BE2C (cell line): ENCODE measurements around the gene CBFA2T2.

ENCODE experiments used
- DNase-seq: peaks from one replicate; pipeline ENCODE4 v3.0.0-alpha.2; 2020
- H3K27me3 ChIP-seq: fragments of 250-450 bp; sonication (Bioruptor Pico); 2 replicates; pipeline ENCODE4 v1.5.1; 2020; ENCODE audit warnings: mild to moderate bottlenecking
- H3K36me3 ChIP-seq: fragments of 250-450 bp; sonication (Bioruptor Pico); 2 replicates; pipeline ENCODE4 v1.5.1; 2020; ENCODE audit warnings: mild to moderate bottlenecking
- H3K4me1 ChIP-seq: fragments of 250-450 bp; sonication (Bioruptor Pico); 2 replicates; pipeline ENCODE4 v1.5.1; 2020
- H3K4me3 ChIP-seq: 2 replicates; pipeline ENCODE4 v1.5.1; 2011; ENCODE audit warnings: low read depth, low read length
- H3K9me3 ChIP-seq: fragments of 250-450 bp; sonication (Bioruptor Pico); 2 replicates; pipeline ENCODE4 v1.5.1; 2020
- TF ChIP-seq, protein P1 (sequence below): IDR thresholded peaks from 2 replicates; pipeline ENCODE4 v1.5.1; 2012; ENCODE audit warnings: mild to moderate bottlenecking, low read depth, low read length

The CBFA2T2 gene

DNA sequence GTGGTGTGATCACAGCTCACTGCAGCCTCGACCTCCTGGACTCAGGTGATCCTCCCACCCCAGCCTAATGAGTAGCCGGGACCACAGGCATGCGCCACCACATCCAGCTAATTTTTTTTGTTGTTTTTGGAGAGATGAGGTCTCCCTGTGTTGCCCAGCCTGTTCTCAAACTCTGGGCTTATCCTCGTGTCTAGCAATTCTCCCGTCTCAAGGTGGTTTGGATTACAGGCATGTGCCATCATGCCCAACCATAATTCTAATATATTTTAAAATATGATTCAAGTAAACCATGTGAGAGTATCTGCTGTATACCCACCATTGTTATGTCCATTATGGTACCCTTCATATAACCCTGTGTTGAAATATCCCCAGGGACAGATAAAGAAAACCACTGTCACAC is 112.0 kb downstream of the CBFA2T2 start:
- no peak overlapping the region for H3K4me3 ChIP-seq
- no peaks in the 10 kb centered on the region for H3K36me3 ChIP-seq
- no peaks in the 10 kb centered on the region for H3K27me3 ChIP-seq
- no peaks in the 10 kb centered on the region for H3K9me3 ChIP-seq
- TF ChIP-seq, protein P1, sequence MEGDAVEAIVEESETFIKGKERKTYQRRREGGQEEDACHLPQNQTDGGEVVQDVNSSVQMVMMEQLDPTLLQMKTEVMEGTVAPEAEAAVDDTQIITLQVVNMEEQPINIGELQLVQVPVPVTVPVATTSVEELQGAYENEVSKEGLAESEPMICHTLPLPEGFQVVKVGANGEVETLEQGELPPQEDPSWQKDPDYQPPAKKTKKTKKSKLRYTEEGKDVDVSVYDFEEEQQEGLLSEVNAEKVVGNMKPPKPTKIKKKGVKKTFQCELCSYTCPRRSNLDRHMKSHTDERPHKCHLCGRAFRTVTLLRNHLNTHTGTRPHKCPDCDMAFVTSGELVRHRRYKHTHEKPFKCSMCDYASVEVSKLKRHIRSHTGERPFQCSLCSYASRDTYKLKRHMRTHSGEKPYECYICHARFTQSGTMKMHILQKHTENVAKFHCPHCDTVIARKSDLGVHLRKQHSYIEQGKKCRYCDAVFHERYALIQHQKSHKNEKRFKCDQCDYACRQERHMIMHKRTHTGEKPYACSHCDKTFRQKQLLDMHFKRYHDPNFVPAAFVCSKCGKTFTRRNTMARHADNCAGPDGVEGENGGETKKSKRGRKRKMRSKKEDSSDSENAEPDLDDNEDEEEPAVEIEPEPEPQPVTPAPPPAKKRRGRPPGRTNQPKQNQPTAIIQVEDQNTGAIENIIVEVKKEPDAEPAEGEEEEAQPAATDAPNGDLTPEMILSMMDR: no peak
- no peak for DNase-seq
- peaks cover 7% of the 10 kb centered on the region; the same call in 1 of the 2 replicates for H3K4me1 ChIP-seq

DNA sequence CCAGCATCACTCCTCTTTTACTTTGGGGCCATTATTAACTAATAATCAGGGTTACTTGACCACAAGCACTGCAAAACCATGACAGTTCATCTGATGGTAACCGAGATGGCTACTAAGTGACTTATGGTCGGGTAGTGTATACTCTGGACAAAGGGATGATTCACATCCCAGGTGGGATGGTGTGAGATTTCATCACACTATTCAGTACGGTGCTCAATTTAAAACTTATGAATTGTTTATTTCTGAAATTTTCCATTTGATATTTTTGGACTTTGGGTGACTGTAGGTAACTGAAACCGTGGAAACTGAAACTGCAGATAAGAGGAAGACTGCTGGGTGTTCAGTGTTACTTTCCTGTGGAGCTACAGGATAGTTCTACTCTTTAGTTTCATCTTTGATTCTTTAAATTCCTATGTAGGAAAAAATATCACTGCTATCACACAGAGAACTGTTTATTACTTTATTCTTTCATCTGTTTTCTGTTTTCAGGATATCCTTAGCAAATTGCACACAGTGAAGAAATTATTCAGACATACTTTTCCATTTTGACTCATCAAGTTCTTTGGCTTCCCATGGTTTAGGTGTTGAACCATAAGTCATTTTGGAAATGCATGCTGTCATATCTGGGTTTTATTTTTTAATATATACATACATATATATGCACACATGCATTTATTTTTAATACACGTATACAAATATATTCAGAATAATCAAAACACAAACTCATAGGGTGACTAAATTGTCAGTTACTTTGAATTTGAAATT is 113.1 kb downstream of the CBFA2T2 start:
- Histone ChIP-seq H3K4me3 (no peak overlapping the region), H3K36me3 (peaks cover 3% of the 10 kb centered on the region), H3K27me3 (no peaks in the 10 kb centered on the region), H3K9me3 (no peaks in the 10 kb centered on the region), H3K4me1 (peaks cover 7% of the 10 kb centered on the region; the same call in 1 of the 2 replicates)
- TF ChIP-seq, protein P1: no peak
- DNase-seq: no peak

DNA sequence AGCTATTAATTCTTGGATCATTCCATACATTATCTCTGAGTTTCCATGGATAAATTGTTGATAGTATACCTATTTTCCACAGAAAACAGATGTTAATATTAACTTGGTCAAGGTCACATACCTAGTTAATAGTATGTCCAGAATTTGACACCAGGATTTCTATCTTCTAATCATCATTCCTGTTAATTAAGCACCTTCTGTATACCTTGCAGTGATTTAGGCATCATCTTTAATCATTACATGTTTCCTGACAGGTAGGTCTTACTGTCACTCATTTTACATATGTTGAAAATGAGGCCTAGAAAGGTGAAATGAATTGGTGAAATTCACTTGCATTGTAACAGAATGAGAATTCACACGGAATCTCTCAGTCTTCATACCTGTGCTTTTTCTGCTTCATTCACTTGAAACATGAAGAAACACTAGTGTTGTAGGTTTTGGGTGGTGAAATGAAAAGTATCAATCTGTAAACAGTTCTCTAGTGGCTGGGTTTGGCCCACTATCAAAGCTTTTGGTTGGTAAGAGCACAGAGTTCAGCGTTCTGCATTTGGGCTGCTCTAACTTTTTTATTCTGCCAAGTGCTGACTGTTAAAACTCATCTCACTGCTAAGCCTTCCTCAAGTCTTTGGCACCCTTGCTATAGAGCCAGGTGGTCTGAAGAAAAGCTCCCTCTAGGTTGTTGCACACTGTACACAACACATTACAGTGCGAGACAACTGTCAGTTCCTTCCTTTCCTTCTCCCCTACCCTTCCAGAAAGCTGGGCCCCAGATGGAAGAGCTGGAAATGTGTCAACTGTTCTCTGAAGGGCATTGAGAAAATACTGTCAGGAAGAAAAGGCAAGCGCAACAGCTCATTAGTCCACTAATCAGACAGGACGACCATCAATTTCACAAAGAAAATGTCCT is 114.4 kb downstream of the CBFA2T2 start:
- Histone ChIP-seq H3K4me1 (peaks cover 4% of the 10 kb centered on the region; the same call in 1 of the 2 replicates), H3K36me3 (peaks cover 3% of the 10 kb centered on the region)

DNA sequence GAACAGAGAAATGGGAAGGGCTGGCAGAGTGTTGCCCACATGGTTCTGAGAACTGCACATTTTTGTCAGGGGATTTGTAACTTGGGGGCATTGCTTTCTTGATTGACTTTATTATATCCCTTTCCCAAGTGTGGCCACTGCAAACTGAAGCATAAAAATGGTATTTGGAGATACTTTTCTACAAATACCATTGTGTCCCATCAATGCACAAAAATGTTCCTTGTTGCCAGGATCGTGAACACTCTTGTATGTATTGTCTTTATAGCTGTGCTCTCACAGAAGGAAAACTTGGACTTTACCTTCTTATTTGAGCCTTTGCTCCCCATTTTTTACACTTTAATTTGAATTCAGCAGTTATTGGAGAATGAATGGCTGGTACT is 115.1 kb downstream of the CBFA2T2 start:
- DNase-seq: no peak
- peaks cover 4% of the 10 kb centered on the region; the same call in 1 of the 2 replicates for H3K4me1 ChIP-seq
- no peaks in the 10 kb centered on the region for H3K27me3 ChIP-seq
- TF ChIP-seq, protein P1: no peak
- H3K4me3 ChIP-seq: no peak overlapping the region
- H3K9me3 ChIP-seq: no peaks in the 10 kb centered on the region
- H3K36me3 ChIP-seq: peaks cover 3% of the 10 kb centered on the region

More for the DNA sequence above, 114.4 kb downstream of the CBFA2T2 start:
- TF ChIP-seq, protein P1: no peak
- H3K27me3 ChIP-seq: no peaks in the 10 kb centered on the region
- no peak for DNase-seq
- H3K9me3 ChIP-seq: no peaks in the 10 kb centered on the region
- H3K4me3 ChIP-seq: no peak overlapping the region

DNA sequence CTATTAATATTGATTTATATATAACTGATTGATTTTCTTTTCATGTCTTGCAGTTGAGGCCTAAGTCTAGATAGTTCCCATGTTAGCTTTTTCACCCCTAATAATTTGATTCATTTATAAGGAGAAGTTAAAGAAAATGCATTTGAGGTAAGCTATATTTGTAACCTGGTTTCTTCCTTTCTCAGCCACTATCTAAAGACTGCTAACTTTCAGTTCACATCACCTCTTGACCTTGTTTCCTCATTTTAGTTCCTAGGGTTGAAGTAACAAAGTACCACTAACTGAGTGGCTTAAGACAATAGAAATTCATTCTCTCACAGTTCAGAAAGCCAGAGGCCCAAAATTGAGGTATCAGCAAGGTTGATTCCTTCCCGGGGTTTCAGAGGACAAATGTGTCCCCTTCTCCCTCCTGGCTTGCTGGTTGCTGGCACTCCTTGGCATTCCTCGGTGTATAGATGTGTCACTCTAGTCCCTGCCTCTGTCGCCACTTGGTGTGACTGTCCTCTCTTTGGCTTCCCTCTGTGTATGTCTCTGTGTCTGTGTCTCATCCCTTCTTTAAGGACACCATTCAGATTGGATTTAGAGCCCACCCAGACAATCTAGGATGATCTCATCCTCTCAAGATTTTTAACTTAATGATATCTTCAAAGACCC is 116.3 kb downstream of the CBFA2T2 start:
- no peaks in the 10 kb centered on the region for H3K4me1 ChIP-seq
- no peak overlapping the region for H3K4me3 ChIP-seq
- no peaks in the 10 kb centered on the region for H3K27me3 ChIP-seq
- DNase-seq: no peak
- TF ChIP-seq, protein P1: no peak
- peaks cover 3% of the 10 kb centered on the region for H3K36me3 ChIP-seq
- H3K9me3 ChIP-seq: no peaks in the 10 kb centered on the region
